IMR-90 (cell line): Measurements from ENCODE around the gene TNNC1.

Experiments used
- BHLHE40 ChIP-seq: fragments of 150-350 bp; IDR thresholded peaks from 2 replicates; pipeline ENCODE4 v1.6.1; 2016; ENCODE audit warnings: mild to moderate bottlenecking, low read depth, low read length
- CTCF ChIP-seq: conservative IDR thresholded peaks from 2 replicates; pipeline ENCODE4 v1.5.1; 2012; ENCODE audit warnings: mild to moderate bottlenecking, low read depth, low read length, improper control_type of control experiment
- MAFK ChIP-seq: IDR thresholded peaks from 2 replicates; pipeline ENCODE4 v1.6.1; 2012; ENCODE audit warnings: low read depth, low read length, improper control_type of control experiment
- NFE2L2 ChIP-seq: fragments of 150-350 bp; IDR thresholded peaks from 2 replicates; pipeline ENCODE4 v1.6.1; 2016; ENCODE audit warnings: low read depth, mild to moderate bottlenecking, low read length
- POLR2A ChIP-seq: IDR thresholded peaks from 2 replicates; pipeline ENCODE4 v1.6.1; 2012; ENCODE audit warnings: mild to moderate bottlenecking, low read depth, low read length
- RFX5 ChIP-seq: IDR thresholded peaks from 2 replicates; pipeline ENCODE4 v1.8.0; 2012; ENCODE audit warnings: low read depth, mild to moderate bottlenecking, low read length, moderate library complexity
- SMC3 ChIP-seq: fragments of 150-350 bp; IDR thresholded peaks from 2 replicates; pipeline ENCODE4 v1.6.1; 2016; ENCODE audit warnings: low read depth, mild to moderate bottlenecking, antibody characterized with exemption, low read length, moderate library complexity
- USF2 ChIP-seq: fragments of 150-350 bp; IDR thresholded peaks from 2 replicates; pipeline ENCODE4 v1.6.1; 2017; ENCODE audit warnings: mild to moderate bottlenecking, antibody characterized with exemption, low read length, low read depth

- TF ChIP-seq CTCF (no peak), RFX5 (no peak), SMC3 (no peak), NFE2L2 (no peak), MAFK (no peak), POLR2A (no peak), BHLHE40 (no peak), USF2 (no peak)
Measured at GRCh38 chr3:52454938-52455282, 1.1 kb upstream of the TNNC1 start.
